HEK293 (cell line): ENCODE measurements around the gene VEGFA.

Experiments
- CTCF ChIA-PET: fragments of 350-600 bp; formaldehyde crosslinking; extraction: SDS; loops from one replicate; lab custom pipeline; 2021; ENCODE audit warnings: antibody characterized with exemption; lab: Yijun Ruan, JAX
- POLR2A ChIA-PET: fragments of 300-600 bp; formaldehyde crosslinking; extraction: SDS; loops from one replicate; lab custom pipeline; 2020; ENCODE audit warnings: antibody characterized with exemption, inconsistent platforms; lab: Yijun Ruan, JAX
- H3K27ac ChIP-seq: fragments of 200-500 bp; sonication (Bioruptor generic); 2 replicates; pipeline ENCODE4 v1.5.1; 2014; ENCODE audit warnings: low read depth, low read length, control low read depth, inconsistent platforms; ENCODE audit errors: extremely low read depth
- H3K36me3 ChIP-seq, 2 experiments: fragments of 200-500 bp in 1 of 2; sonication (Bioruptor generic) in 1 of 2; 1 replicate in 1 of 2; 2 replicates in 1 of 2; pipeline ENCODE4 v1.5.1; 2014 to 2017; ENCODE audit warnings: inconsistent platforms in 2 of 2, low read length in 2 of 2; ENCODE audit not compliant: control insufficient read depth in 2 of 2, insufficient read depth in 1 of 2
- H3K4me1 ChIP-seq: fragments of 200-500 bp; sonication (Bioruptor generic); 2 replicates; pipeline ENCODE4 v1.5.1; 2014; ENCODE audit warnings: mild to moderate bottlenecking, low read length, inconsistent platforms; ENCODE audit not compliant: control insufficient read depth, insufficient read depth
- H3K4me3 ChIP-seq: 2 replicates; pipeline ENCODE4 v1.5.1; 2011; ENCODE audit warnings: low read depth, mild to moderate bottlenecking, control low read depth, low read length, moderate library complexity
- H3K9me3 ChIP-seq: fragments of 200-500 bp; sonication (Bioruptor generic); 2 replicates; pipeline ENCODE4 v1.5.1; 2014; ENCODE audit warnings: low read depth, low read length, inconsistent platforms; ENCODE audit not compliant: control insufficient read depth, insufficient read depth
- GLIS1 ChIP-seq: fragments of 450-650 bp; formaldehyde crosslinking; IDR thresholded peaks from 2 replicates; pipeline ENCODE4 v1.5.1; 2016; ENCODE audit warnings: missing biosample characterization, missing genetic modification characterization
- HOXA7 ChIP-seq: sonication (generic); formaldehyde crosslinking; IDR thresholded peaks from 2 replicates; pipeline ENCODE4 v1.8.1; 2022; ENCODE audit warnings: missing genetic modification reagents, borderline replicate concordance
- IKZF3 ChIP-seq: fragments of 450-650 bp; IDR thresholded peaks from 2 replicates; pipeline ENCODE4 v1.5.0; 2018; ENCODE audit warnings: missing biosample characterization, mild to moderate bottlenecking, missing genetic modification characterization, moderate library complexity
- PRDM10 ChIP-seq: fragments of 450-650 bp; formaldehyde crosslinking; IDR thresholded peaks from 2 replicates; pipeline ENCODE4 v1.5.1; 2016; ENCODE audit warnings: missing biosample characterization, missing genetic modification characterization
- PRDM6 ChIP-seq: fragments of 450-650 bp; formaldehyde crosslinking; IDR thresholded peaks from 2 replicates; pipeline ENCODE4 v1.5.1; 2017; ENCODE audit warnings: missing biosample characterization, missing genetic modification characterization
- ZBTB11 ChIP-seq: fragments of 450-650 bp; formaldehyde crosslinking; conservative IDR thresholded peaks from 2 replicates; pipeline ENCODE4 v1.5.1; 2016; ENCODE audit warnings: low read depth, missing biosample characterization, missing genetic modification characterization
- ZIC2 ChIP-seq: fragments of 450-650 bp; formaldehyde crosslinking; IDR thresholded peaks from 2 replicates; pipeline ENCODE4 v1.5.1; 2016; ENCODE audit warnings: missing biosample characterization, missing genetic modification characterization
- ZNF121 ChIP-seq: fragments of 450-650 bp; formaldehyde crosslinking; IDR thresholded peaks from 2 replicates; pipeline ENCODE4 v1.5.1; 2016; ENCODE audit warnings: missing biosample characterization, missing genetic modification characterization
- ZNF473 ChIP-seq: fragments of 450-650 bp; formaldehyde crosslinking; IDR thresholded peaks from 2 replicates; pipeline ENCODE4 v1.5.1; 2017; ENCODE audit warnings: missing biosample characterization, missing genetic modification characterization
- ZNF596 ChIP-seq: fragments of 450-650 bp; IDR thresholded peaks from 2 replicates; pipeline ENCODE4 v1.5.0; 2018; ENCODE audit warnings: missing biosample characterization, mild to moderate bottlenecking, missing genetic modification characterization, moderate library complexity
- ZNF704 ChIP-seq: fragments of 450-650 bp; formaldehyde crosslinking; IDR thresholded peaks from 2 replicates; pipeline ENCODE4 v1.5.1; 2016; ENCODE audit warnings: missing biosample characterization, missing genetic modification characterization
- ZXDB ChIP-seq: fragments of 450-650 bp; formaldehyde crosslinking; IDR thresholded peaks from 2 replicates; pipeline ENCODE4 v1.5.1; 2016; ENCODE audit warnings: missing biosample characterization, missing genetic modification characterization

The VEGFA gene

GRCh38 chr6:43764772-43765171 lies 5.2 kb upstream of the VEGFA start:
- ChIA-PET POLR2A (no interaction called here), CTCF (interaction anchor here (0.6 to 5.4 kb wide), 9 partner anchors 9 to 422 kb away, joined by 3 to 29 read pairs (median 11); no protein-coding TSS in a partner anchor)
- H3K4me1 ChIP-seq = no peaks in the 10 kb centered on the region; the same call in 1 of the 2 replicates
- no peaks in the 10 kb centered on the region for H3K9me3 ChIP-seq
- H3K27ac ChIP-seq = no peak overlapping the region
- no peaks in the 10 kb centered on the region for H3K36me3 ChIP-seq
- H3K4me3 ChIP-seq = no peak overlapping the region
- no peak for TF ChIP-seq ZXDB
- no peak for TF ChIP-seq HOXA7 (CRISPR knock-in tag)
- no peak for TF ChIP-seq PRDM6 (tag by site-specific recombination)
- TF ChIP-seq ZNF121 (tag by site-specific recombination) = no peak
- TF ChIP-seq ZNF596 (tag by site-specific recombination) = no peak
- TF ChIP-seq ZIC2 (tag by site-specific recombination) = peak; percentile 65
- TF ChIP-seq GLIS1 (tag by site-specific recombination) = peak; percentile 49; the same call in 1 of the 2 replicates

- no peaks in the 10 kb centered on the region for H3K9me3 ChIP-seq
- H3K36me3 ChIP-seq = no peaks in the 10 kb centered on the region
- POLR2A ChIA-PET = interaction anchor here (0.7 kb wide), 1 partner anchor 20 kb away, joined by 3 read pairs; no protein-coding TSS in a partner anchor
- H3K27ac ChIP-seq = no peak overlapping the region
- CTCF ChIA-PET = interaction anchor here (0.6 to 5.4 kb wide), 8 partner anchors 8 to 317 kb away, joined by 3 to 29 read pairs (median 12); no protein-coding TSS in a partner anchor
- H3K4me3 ChIP-seq = no peak overlapping the region
- TF ChIP-seq PRDM10 = 0 out of 2 replicates have a peak, but pooled peaks have one; percentile 32
- TF ChIP-seq ZNF473 (tag by site-specific recombination) = 0 out of 2 replicates have a peak, but pooled peaks have one; percentile 21
- TF ChIP-seq IKZF3 (tag by site-specific recombination) = no peak
- TF ChIP-seq ZBTB11 (tag by site-specific recombination) = no peak
- TF ChIP-seq ZNF704 (tag by site-specific recombination) = no peak
- no peaks in the 10 kb centered on the region; the same call in 1 of the 2 replicates for H3K4me1 ChIP-seq
These were observed 4.1 kb upstream of the VEGFA start for GRCh38 chr6:43765776-43766499.
